HEK293 (cell line): ENCODE results near the gene MLPH.

Source experiments
- CTCF ChIA-PET: fragments of 350-600 bp; formaldehyde crosslinking; extraction: SDS; loops from one replicate; lab custom pipeline; 2021; ENCODE audit warnings: antibody characterized with exemption; lab: Yijun Ruan, JAX
- POLR2A ChIA-PET: fragments of 300-600 bp; formaldehyde crosslinking; extraction: SDS; loops from one replicate; lab custom pipeline; 2020; ENCODE audit warnings: antibody characterized with exemption, inconsistent platforms; lab: Yijun Ruan, JAX
- H3K27ac ChIP-seq: fragments of 200-500 bp; sonication (Bioruptor generic); 2 replicates; pipeline ENCODE4 v1.5.1; 2014; ENCODE audit warnings: low read depth, low read length, control low read depth, inconsistent platforms; ENCODE audit errors: extremely low read depth
- H3K36me3 ChIP-seq, 2 experiments: fragments of 200-500 bp in 1 of 2; sonication (Bioruptor generic) in 1 of 2; 1 replicate in 1 of 2; 2 replicates in 1 of 2; pipeline ENCODE4 v1.5.1; 2014 to 2017; ENCODE audit warnings: inconsistent platforms in 2 of 2, low read length in 2 of 2; ENCODE audit not compliant: control insufficient read depth in 2 of 2, insufficient read depth in 1 of 2
- H3K4me1 ChIP-seq: fragments of 200-500 bp; sonication (Bioruptor generic); 2 replicates; pipeline ENCODE4 v1.5.1; 2014; ENCODE audit warnings: mild to moderate bottlenecking, low read length, inconsistent platforms; ENCODE audit not compliant: control insufficient read depth, insufficient read depth
- H3K4me3 ChIP-seq: 2 replicates; pipeline ENCODE4 v1.5.1; 2011; ENCODE audit warnings: low read depth, mild to moderate bottlenecking, control low read depth, low read length, moderate library complexity
- H3K9me3 ChIP-seq: fragments of 200-500 bp; sonication (Bioruptor generic); 2 replicates; pipeline ENCODE4 v1.5.1; 2014; ENCODE audit warnings: low read depth, low read length, inconsistent platforms; ENCODE audit not compliant: control insufficient read depth, insufficient read depth
- IKZF3 ChIP-seq: fragments of 450-650 bp; IDR thresholded peaks from 2 replicates; pipeline ENCODE4 v1.5.0; 2018; ENCODE audit warnings: missing biosample characterization, mild to moderate bottlenecking, missing genetic modification characterization, moderate library complexity
- KLF9 ChIP-seq: fragments of 450-650 bp; formaldehyde crosslinking; IDR thresholded peaks from 2 replicates; pipeline ENCODE4 v1.5.1; 2016; ENCODE audit warnings: missing biosample characterization, missing genetic modification characterization, low read depth
- MZF1 ChIP-seq: fragments of 450-650 bp; formaldehyde crosslinking; IDR thresholded peaks from 2 replicates; pipeline ENCODE4 v1.5.1; 2017; ENCODE audit warnings: missing biosample characterization, missing genetic modification characterization, borderline replicate concordance
- REPIN1 ChIP-seq: fragments of 450-650 bp; formaldehyde crosslinking; IDR thresholded peaks from 2 replicates; pipeline ENCODE4 v1.5.1; 2017; ENCODE audit warnings: missing biosample characterization, missing genetic modification characterization, low read depth
- TCF7L2 ChIP-seq: IDR thresholded peaks from 2 replicates; pipeline ENCODE4 v1.6.1; 2011; ENCODE audit warnings: low read depth, mild to moderate bottlenecking, inconsistent platforms, low read length, moderate library complexity, borderline replicate concordance
- ZBTB8A ChIP-seq: fragments of 450-650 bp; formaldehyde crosslinking; IDR thresholded peaks from 2 replicates; pipeline ENCODE4 v1.5.1; 2016; ENCODE audit warnings: missing biosample characterization, missing genetic modification characterization
- ZFP37 ChIP-seq: fragments of 450-650 bp; formaldehyde crosslinking; IDR thresholded peaks from 2 replicates; pipeline ENCODE4 v1.5.1; 2016; ENCODE audit warnings: missing biosample characterization, missing genetic modification characterization
- ZIC2 ChIP-seq: fragments of 450-650 bp; formaldehyde crosslinking; IDR thresholded peaks from 2 replicates; pipeline ENCODE4 v1.5.1; 2016; ENCODE audit warnings: missing biosample characterization, missing genetic modification characterization
- ZNF146 ChIP-seq: fragments of 450-650 bp; formaldehyde crosslinking; IDR thresholded peaks from 2 replicates; pipeline ENCODE4 v1.5.1; 2016; ENCODE audit warnings: missing biosample characterization, missing genetic modification characterization
- ZNF19 ChIP-seq: fragments of 450-650 bp; formaldehyde crosslinking; IDR thresholded peaks from 2 replicates; pipeline ENCODE4; 2016; ENCODE audit warnings: missing biosample characterization, missing genetic modification characterization, low read depth
- ZNF2 ChIP-seq: fragments of 450-650 bp; formaldehyde crosslinking; IDR thresholded peaks from 2 replicates; pipeline ENCODE4 v1.5.1; 2016; ENCODE audit warnings: missing biosample characterization, missing genetic modification characterization
- ZNF302 ChIP-seq: fragments of 450-650 bp; formaldehyde crosslinking; IDR thresholded peaks from 2 replicates; pipeline ENCODE4 v1.5.1; 2016; ENCODE audit warnings: missing biosample characterization, missing genetic modification characterization, low read depth
- ZNF324 ChIP-seq: fragments of 450-650 bp; formaldehyde crosslinking; IDR thresholded peaks from 2 replicates; pipeline ENCODE4 v1.5.1; 2016; ENCODE audit warnings: missing biosample characterization, missing genetic modification characterization
- ZNF416 ChIP-seq: fragments of 450-650 bp; formaldehyde crosslinking; IDR thresholded peaks from 2 replicates; pipeline ENCODE4 v1.5.1; 2016; ENCODE audit warnings: missing biosample characterization, missing genetic modification characterization
- ZNF48 ChIP-seq: fragments of 450-650 bp; formaldehyde crosslinking; IDR thresholded peaks from 2 replicates; pipeline ENCODE4 v1.5.1; 2016; ENCODE audit warnings: missing biosample characterization, missing genetic modification characterization
- ZNF544 ChIP-seq: fragments of 450-650 bp; formaldehyde crosslinking; IDR thresholded peaks from 2 replicates; pipeline ENCODE4 v1.5.0; 2017; ENCODE audit warnings: missing biosample characterization, missing genetic modification characterization
- ZNF548 ChIP-seq: fragments of 450-650 bp; formaldehyde crosslinking; IDR thresholded peaks from 2 replicates; pipeline ENCODE4 v1.5.1; 2016; ENCODE audit warnings: missing biosample characterization, missing genetic modification characterization
- ZNF560 ChIP-seq: fragments of 450-650 bp; formaldehyde crosslinking; IDR thresholded peaks from 2 replicates; pipeline ENCODE4 v1.5.1; 2017; ENCODE audit warnings: missing biosample characterization, missing genetic modification characterization, borderline replicate concordance
- ZNF624 ChIP-seq: fragments of 450-650 bp; formaldehyde crosslinking; IDR thresholded peaks from 2 replicates; pipeline ENCODE4 v1.5.1; 2017; ENCODE audit warnings: missing biosample characterization, missing genetic modification characterization
- ZNF701 ChIP-seq: fragments of 450-650 bp; formaldehyde crosslinking; IDR thresholded peaks from 2 replicates; pipeline ENCODE4 v1.5.1; 2016; ENCODE audit warnings: missing biosample characterization, missing genetic modification characterization
- ZNF76 ChIP-seq: fragments of 450-650 bp; formaldehyde crosslinking; IDR thresholded peaks from 2 replicates; pipeline ENCODE4; 2016; ENCODE audit warnings: low read depth, missing biosample characterization, missing genetic modification characterization, borderline replicate concordance
- ZNF776 ChIP-seq: fragments of 450-650 bp; formaldehyde crosslinking; IDR thresholded peaks from 2 replicates; pipeline ENCODE4 v1.5.0; 2017; ENCODE audit warnings: missing biosample characterization, missing genetic modification characterization, borderline replicate concordance
- TF ChIP-seq, protein P1 (sequence below): fragments of 450-650 bp; formaldehyde crosslinking; conservative IDR thresholded peaks from 2 replicates; pipeline ENCODE4 v1.5.1; 2016; ENCODE audit warnings: low read depth, missing biosample characterization, missing genetic modification characterization
- TF ChIP-seq, protein P2 (sequence below): sonication (generic); formaldehyde crosslinking; IDR thresholded peaks from 2 replicates; pipeline ENCODE4 v1.8.1; 2022; ENCODE audit warnings: mild to moderate bottlenecking, moderate library complexity, missing genetic modification reagents
- TF ChIP-seq, protein P3 (sequence below): fragments of 450-650 bp; formaldehyde crosslinking; IDR thresholded peaks from 2 replicates; pipeline ENCODE4 v1.5.1; 2016; ENCODE audit warnings: missing biosample characterization, missing genetic modification characterization, borderline replicate concordance

MLPH gene

DNA sequence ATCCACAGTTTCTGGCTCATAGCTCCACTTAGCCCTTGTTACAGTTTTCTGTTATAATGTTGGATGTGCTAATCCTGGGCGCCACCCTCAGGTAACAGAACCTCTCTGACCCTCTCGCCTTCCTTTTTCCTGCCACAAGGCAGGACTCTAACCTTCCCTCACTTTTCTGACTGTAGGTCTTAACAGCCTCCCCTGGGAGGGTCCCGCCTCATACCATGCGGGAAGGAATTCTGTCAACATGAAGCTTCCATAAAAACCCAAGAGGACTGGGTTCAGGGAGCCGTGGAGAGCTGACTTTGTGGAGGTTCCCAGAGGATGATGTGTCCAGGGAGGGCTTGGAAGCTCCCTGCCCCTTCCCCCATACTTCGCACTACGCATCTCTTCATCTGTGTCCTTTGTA is 115.4 kb downstream of the MLPH start (continued):
- TF ChIP-seq REPIN1: no peak
- TF ChIP-seq, protein P1, sequence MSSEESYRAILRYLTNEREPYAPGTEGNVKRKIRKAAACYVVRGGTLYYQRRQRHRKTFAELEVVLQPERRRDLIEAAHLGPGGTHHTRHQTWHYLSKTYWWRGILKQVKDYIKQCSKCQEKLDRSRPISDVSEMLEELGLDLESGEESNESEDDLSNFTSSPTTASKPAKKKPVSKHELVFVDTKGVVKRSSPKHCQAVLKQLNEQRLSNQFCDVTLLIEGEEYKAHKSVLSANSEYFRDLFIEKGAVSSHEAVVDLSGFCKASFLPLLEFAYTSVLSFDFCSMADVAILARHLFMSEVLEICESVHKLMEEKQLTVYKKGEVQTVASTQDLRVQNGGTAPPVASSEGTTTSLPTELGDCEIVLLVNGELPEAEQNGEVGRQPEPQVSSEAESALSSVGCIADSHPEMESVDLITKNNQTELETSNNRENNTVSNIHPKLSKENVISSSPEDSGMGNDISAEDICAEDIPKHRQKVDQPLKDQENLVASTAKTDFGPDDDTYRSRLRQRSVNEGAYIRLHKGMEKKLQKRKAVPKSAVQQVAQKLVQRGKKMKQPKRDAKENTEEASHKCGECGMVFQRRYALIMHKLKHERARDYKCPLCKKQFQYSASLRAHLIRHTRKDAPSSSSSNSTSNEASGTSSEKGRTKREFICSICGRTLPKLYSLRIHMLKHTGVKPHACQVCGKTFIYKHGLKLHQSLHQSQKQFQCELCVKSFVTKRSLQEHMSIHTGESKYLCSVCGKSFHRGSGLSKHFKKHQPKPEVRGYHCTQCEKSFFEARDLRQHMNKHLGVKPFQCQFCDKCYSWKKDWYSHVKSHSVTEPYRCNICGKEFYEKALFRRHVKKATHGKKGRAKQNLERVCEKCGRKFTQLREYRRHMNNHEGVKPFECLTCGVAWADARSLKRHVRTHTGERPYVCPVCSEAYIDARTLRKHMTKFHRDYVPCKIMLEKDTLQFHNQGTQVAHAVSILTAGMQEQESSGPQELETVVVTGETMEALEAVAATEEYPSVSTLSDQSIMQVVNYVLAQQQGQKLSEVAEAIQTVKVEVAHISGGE: no peak
- no peak for TF ChIP-seq ZNF48 (tag by site-specific recombination)
- no peak for TF ChIP-seq ZNF548 (tag by site-specific recombination)
- TF ChIP-seq KLF9 (tag by site-specific recombination): no peak
- TF ChIP-seq ZFP37 (tag by site-specific recombination): no peak

DNA sequence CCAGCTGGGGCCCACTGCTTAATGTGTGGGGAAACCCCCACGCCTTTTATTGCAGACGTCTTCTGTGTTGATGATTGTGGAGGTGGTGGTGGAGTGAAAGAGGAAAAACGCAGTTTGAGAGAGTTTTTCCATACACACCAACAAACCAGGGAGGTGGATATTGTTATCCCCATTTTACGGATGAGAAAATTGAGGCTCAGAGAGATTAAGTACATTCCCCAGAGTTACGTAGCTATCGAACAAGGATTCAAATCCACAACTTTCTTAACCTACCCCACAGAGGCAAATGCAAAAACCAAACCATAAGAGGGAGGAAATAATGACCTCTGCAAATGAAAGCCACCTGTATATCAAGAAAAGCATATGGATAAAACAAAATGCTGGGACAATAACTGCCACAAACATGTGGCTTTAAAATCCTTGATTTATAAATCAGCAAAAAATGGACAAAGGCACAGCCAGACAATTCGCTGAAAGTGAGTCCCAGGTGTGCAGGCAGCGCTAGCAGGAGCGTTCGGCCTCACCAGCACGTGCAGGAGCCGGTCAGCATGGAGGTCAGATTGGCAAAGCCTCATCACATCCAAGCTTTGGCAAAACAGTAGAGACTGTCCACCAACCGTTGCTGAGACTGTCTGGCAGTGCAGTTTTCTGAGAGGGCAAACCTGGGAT is 116.1 kb downstream of the MLPH start:
- no peaks in the 10 kb centered on the region for H3K36me3 ChIP-seq
- CTCF ChIA-PET: interaction anchor here (0.6 to 1.1 kb wide), 3 partner anchors 11 to 172 kb away, joined by 3 to 4 read pairs (median 3); no protein-coding TSS in a partner anchor
- TF ChIP-seq, protein P2, sequence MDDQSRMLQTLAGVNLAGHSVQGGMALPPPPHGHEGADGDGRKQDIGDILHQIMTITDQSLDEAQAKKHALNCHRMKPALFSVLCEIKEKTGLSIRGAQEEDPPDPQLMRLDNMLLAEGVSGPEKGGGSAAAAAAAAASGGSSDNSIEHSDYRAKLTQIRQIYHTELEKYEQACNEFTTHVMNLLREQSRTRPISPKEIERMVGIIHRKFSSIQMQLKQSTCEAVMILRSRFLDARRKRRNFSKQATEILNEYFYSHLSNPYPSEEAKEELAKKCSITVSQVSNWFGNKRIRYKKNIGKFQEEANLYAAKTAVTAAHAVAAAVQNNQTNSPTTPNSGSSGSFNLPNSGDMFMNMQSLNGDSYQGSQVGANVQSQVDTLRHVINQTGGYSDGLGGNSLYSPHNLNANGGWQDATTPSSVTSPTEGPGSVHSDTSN: no peak
- TF ChIP-seq ZNF624 (tag by site-specific recombination) (no peak), ZNF324 (no peak), ZBTB8A (tag by site-specific recombination) (no peak), ZNF544 (tag by site-specific recombination) (no peak), ZNF416 (tag by site-specific recombination) (no peak), ZIC2 (tag by site-specific recombination) (no peak), TCF7L2 (no peak), ZNF2 (tag by site-specific recombination) (no peak), IKZF3 (tag by site-specific recombination) (no peak), ZNF560 (tag by site-specific recombination) (no peak), ZNF302 (tag by site-specific recombination) (no peak), ZNF76 (tag by site-specific recombination) (no peak), ZNF146 (tag by site-specific recombination) (no peak), MZF1 (no peak), ZNF701 (tag by site-specific recombination) (no peak), ZNF776 (tag by site-specific recombination) (no peak), ZNF19 (no peak)
- TF ChIP-seq, protein P3, sequence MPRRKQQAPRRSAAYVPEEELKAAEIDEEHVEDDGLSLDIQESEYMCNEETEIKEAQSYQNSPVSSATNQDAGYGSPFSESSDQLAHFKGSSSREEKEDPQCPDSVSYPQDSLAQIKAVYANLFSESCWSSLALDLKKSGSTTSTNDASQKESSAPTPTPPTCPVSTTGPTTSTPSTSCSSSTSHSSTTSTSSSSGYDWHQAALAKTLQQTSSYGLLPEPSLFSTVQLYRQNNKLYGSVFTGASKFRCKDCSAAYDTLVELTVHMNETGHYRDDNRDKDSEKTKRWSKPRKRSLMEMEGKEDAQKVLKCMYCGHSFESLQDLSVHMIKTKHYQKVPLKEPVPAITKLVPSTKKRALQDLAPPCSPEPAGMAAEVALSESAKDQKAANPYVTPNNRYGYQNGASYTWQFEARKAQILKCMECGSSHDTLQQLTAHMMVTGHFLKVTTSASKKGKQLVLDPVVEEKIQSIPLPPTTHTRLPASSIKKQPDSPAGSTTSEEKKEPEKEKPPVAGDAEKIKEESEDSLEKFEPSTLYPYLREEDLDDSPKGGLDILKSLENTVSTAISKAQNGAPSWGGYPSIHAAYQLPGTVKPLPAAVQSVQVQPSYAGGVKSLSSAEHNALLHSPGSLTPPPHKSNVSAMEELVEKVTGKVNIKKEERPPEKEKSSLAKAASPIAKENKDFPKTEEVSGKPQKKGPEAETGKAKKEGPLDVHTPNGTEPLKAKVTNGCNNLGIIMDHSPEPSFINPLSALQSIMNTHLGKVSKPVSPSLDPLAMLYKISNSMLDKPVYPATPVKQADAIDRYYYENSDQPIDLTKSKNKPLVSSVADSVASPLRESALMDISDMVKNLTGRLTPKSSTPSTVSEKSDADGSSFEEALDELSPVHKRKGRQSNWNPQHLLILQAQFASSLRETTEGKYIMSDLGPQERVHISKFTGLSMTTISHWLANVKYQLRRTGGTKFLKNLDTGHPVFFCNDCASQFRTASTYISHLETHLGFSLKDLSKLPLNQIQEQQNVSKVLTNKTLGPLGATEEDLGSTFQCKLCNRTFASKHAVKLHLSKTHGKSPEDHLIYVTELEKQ (tag by site-specific recombination): no peak
- TF ChIP-seq, all 188 proteins: peak for 0
- H3K4me3 ChIP-seq: no peak overlapping the region
- H3K9me3 ChIP-seq: no peaks in the 10 kb centered on the region
- POLR2A ChIA-PET: no interaction called here
- no peaks in the 10 kb centered on the region for H3K4me1 ChIP-seq
- H3K27ac ChIP-seq: no peak overlapping the region
